ENCODE measurements around the gene ITFG2. TPM values are rescaled to one million over a fixed set of nuclear protein-coding genes. Genes with fewer than 3 reads are reported as not detected.

The ITFG2 gene
- total and polyA plus RNA-seq, 2 of the 13 experiments (the other 11 are each of a cell fraction or from before 2014, with no cell fraction given): 14.8 to 15.5 TPM

DNA sequence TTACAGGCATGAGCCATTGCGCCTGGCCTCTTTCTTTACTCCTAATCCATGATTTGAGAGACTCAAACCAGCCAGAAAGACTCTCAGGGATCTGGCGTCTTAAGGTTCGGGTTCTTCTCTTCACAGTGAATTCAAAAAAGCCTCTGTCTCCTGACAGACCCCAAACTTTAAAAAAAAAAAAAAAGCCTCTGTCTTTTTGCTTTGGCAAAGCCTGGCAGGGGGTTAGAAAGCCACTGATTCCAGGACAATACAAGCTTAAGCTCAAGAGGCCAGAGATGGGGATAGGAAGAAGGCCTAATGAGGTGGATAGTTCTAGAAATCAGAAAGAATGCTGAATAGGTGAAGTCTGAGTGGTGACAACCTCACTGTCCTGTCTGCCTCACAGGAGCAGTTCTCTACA lies 13.6 kb downstream of the ITFG2 start (continued):
- TF ChIP-seq, protein P1, sequence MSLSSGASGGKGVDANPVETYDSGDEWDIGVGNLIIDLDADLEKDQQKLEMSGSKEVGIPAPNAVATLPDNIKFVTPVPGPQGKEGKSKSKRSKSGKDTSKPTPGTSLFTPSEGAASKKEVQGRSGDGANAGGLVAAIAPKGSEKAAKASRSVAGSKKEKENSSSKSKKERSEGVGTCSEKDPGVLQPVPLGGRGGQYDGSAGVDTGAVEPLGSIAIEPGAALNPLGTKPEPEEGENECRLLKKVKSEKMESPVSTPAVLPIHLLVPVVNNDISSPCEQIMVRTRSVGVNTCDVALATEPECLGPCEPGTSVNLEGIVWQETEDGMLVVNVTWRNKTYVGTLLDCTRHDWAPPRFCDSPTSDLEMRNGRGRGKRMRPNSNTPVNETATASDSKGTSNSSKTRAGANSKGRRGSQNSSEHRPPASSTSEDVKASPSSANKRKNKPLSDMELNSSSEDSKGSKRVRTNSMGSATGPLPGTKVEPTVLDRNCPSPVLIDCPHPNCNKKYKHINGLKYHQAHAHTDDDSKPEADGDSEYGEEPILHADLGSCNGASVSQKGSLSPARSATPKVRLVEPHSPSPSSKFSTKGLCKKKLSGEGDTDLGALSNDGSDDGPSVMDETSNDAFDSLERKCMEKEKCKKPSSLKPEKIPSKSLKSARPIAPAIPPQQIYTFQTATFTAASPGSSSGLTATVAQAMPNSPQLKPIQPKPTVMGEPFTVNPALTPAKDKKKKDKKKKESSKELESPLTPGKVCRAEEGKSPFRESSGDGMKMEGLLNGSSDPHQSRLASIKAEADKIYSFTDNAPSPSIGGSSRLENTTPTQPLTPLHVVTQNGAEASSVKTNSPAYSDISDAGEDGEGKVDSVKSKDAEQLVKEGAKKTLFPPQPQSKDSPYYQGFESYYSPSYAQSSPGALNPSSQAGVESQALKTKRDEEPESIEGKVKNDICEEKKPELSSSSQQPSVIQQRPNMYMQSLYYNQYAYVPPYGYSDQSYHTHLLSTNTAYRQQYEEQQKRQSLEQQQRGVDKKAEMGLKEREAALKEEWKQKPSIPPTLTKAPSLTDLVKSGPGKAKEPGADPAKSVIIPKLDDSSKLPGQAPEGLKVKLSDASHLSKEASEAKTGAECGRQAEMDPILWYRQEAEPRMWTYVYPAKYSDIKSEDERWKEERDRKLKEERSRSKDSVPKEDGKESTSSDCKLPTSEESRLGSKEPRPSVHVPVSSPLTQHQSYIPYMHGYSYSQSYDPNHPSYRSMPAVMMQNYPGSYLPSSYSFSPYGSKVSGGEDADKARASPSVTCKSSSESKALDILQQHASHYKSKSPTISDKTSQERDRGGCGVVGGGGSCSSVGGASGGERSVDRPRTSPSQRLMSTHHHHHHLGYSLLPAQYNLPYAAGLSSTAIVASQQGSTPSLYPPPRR (CRISPR knock-in tag; IDR thresholded peaks at IDR 0.05; ENCODE audit: borderline replicate concordance): no peak
- TF ChIP-seq KLF11 (CRISPR knock-in tag; IDR thresholded peaks at IDR 0.05) (no peak), HOXA7 (CRISPR knock-in tag; IDR thresholded peaks at IDR 0.05) (no peak), JUNB (CRISPR knock-in tag; IDR thresholded peaks at IDR 0.05; ENCODE audit: borderline replicate concordance) (no peak)

DNA sequence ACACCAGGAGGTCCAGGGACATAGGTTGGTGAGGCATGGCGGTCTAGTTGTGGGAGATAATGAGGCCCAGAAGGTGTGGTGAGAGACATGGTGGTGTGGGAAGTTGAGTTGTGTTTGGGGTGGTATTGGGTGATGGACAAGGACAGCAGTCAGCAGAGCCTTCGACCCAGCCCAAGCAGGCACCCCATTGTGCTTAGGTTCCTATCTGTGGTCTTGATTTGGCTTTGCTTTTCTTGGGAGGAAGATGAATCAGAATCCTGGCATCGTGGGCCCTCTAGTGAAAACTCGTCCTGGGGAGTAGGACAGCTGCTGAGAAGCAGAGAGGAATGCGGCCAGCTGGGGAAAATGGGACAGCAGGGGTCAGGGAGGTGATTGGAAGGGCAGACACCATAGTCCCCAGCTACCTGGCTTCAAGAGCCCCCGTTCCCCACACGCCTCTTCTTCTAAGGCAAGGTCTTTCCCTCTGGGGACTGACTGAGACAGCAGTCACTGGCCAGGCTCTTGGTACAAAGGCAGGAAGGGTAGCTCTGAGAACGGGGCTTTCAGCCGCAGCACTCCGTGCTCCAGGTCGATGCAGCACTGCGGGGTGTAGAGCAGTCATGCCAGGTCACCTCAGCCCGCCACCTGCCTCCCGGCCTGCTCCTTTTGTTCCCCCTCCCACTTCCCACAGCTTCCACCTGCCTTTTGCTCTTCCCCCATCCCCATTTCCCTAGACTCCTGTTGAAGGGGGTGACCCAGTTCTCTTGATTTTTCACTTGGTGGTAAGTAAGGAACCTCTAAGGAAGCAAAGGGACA lies 14.4 kb downstream of the ITFG2 start:
- BruUV-seq (replicated peaks): TSS peak; percentile 13
- no peaks in the 10 kb centered on the region for H3K4me1 ChIP-seq (ENCODE audit: insufficient read depth, low read length)
- H3K9ac ChIP-seq (ENCODE audit: insufficient read depth, low read depth, low read length): no peak overlapping the region
- H4K20me1 ChIP-seq (ENCODE audit: insufficient read depth, low read length): no peaks in the 10 kb centered on the region
- CTCF ChIA-PET (ENCODE audit: low intra/inter-chr PET ratio, low total read pairs): no interaction called here
- in situ Hi-C loops (cut with HindIII; ENCODE audit: extremely low pct_ligation_motif_present, low pct_unique_long_range_greater_than_20kb) (no loop called here), intact Hi-C loops (cut with micrococcal nuclease; ENCODE audit: unreplicated experiment) (no loop called here)
- no peak overlapping the region for H2AFZ ChIP-seq (ENCODE audit: low read length)
- no peak for ATAC-seq
- 97% methylated on average over 13 of the region's 14 CpGs for WGBS (ENCODE audit: low lambda C conversion rate)
- POLR2A ChIA-PET: no interaction called here
- peaks cover 13 to 55% of the 10 kb centered on the region in 2 experiments; a peak in 4 of 5 replicates for H3K36me3 ChIP-seq (replicated peaks in 1 of 2; ENCODE audit: control insufficient read depth in 1 of 2, insufficient read depth in 2 of 2, low read length in 2 of 2)
- DNase-seq (ENCODE audit: low spot score): no peak
- H3K9me3 ChIP-seq (ENCODE audit: low read length): no peaks in the 10 kb centered on the region
- no peak for FAIRE-seq
- H3K4me2 ChIP-seq (ENCODE audit: low read depth, low read length): no peak overlapping the region
- H3K27me3 ChIP-seq (ENCODE audit: control insufficient read depth in 1 of 2, insufficient read depth in 2 of 2, low read length in 2 of 2): no peaks in the 10 kb centered on the region
- H3K79me2 ChIP-seq (ENCODE audit: insufficient read depth, low read length): no peaks in the 10 kb centered on the region
- no peak overlapping the region for H3K4me3 ChIP-seq (replicated peaks in 1 of 3; ENCODE audit: insufficient read depth in 1 of 3, low read depth in 2 of 3, low read length in 3 of 3)
- no peak overlapping the region for H3K27ac ChIP-seq (ENCODE audit: extremely low read length, insufficient read depth, low read length)
- TF ChIP-seq NR2C2 (CRISPR knock-in tag; IDR thresholded peaks at IDR 0.05; ENCODE audit: borderline replicate concordance) (no peak), ZBTB20 (CRISPR knock-in tag; IDR thresholded peaks at IDR 0.05; ENCODE audit: borderline replicate concordance, low read depth) (no peak), BRCA1 (CRISPR knock-in tag; IDR thresholded peaks at IDR 0.05) (no peak)
- TF ChIP-seq, protein P2, sequence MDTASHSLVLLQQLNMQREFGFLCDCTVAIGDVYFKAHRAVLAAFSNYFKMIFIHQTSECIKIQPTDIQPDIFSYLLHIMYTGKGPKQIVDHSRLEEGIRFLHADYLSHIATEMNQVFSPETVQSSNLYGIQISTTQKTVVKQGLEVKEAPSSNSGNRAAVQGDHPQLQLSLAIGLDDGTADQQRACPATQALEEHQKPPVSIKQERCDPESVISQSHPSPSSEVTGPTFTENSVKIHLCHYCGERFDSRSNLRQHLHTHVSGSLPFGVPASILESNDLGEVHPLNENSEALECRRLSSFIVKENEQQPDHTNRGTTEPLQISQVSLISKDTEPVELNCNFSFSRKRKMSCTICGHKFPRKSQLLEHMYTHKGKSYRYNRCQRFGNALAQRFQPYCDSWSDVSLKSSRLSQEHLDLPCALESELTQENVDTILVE (CRISPR knock-in tag; IDR thresholded peaks at IDR 0.05): no peak
